GM12878 (cell line): Measurements from ENCODE around the gene BCR.
"Not testable (repeated sequence)": the region's sequence is repeated elsewhere in the genome, so short reads cannot be mapped to it uniquely, and the experiment has no call there.

ENCODE experiments used
- CEBPB ChIP-seq, 2 experiments: fragments of 150-350 bp in 1 of 2; IDR thresholded peaks; 2 replicates each; pipeline ENCODE4 v1.6.1; 2012 to 2014; ENCODE audit warnings: low read depth in 2 of 2, low read length in 2 of 2, borderline replicate concordance in 1 of 2, inconsistent platforms in 1 of 2
- EZH2 ChIP-seq: IDR thresholded peaks from 2 replicates; pipeline ENCODE4 v1.6.1; 2012; ENCODE audit warnings: low read depth, mild to moderate bottlenecking, control low read depth, inconsistent platforms, low read length, borderline replicate concordance; ENCODE audit not compliant: control insufficient read depth
- JUNB ChIP-seq: IDR thresholded peaks from 2 replicates; pipeline ENCODE4 v1.6.1; 2016; ENCODE audit warnings: antibody characterized with exemption, mild to moderate bottlenecking
- KLF5 ChIP-seq: fragments of 450-650 bp; IDR thresholded peaks from 2 replicates; pipeline ENCODE4 v1.6.1; 2014; ENCODE audit warnings: mild to moderate bottlenecking; ENCODE audit not compliant: partially characterized antibody
- MTA3 ChIP-seq: IDR thresholded peaks from 2 replicates; pipeline ENCODE4 v1.6.1; 2012; ENCODE audit warnings: low read length, inconsistent platforms, borderline replicate concordance
- MYB ChIP-seq: fragments of 150-350 bp; IDR thresholded peaks from 2 replicates; pipeline ENCODE4 v1.6.1; 2014; ENCODE audit warnings: mild to moderate bottlenecking, low read depth, low read length, borderline replicate concordance
- NFYB ChIP-seq: IDR thresholded peaks from 2 replicates; pipeline ENCODE4 v1.6.1; 2011; ENCODE audit warnings: low read depth, mild to moderate bottlenecking, low read length, improper control_type of control experiment, moderate library complexity; ENCODE audit not compliant: insufficient read depth
- NR2C1 ChIP-seq: fragments of 450-650 bp; IDR thresholded peaks from 2 replicates; pipeline ENCODE4 v1.6.1; 2017; ENCODE audit warnings: antibody characterized with exemption, mild to moderate bottlenecking, moderate library complexity
- POLR2A ChIP-seq: IDR thresholded peaks from 2 replicates; pipeline ENCODE4 v1.6.1; 2011; ENCODE audit warnings: low read depth, mild to moderate bottlenecking, low read length
- SP1 ChIP-seq: IDR thresholded peaks from one replicate; pipeline ENCODE4 v1.6.1; 2011; ENCODE audit warnings: low read depth, low read length
- TCF3 ChIP-seq: IDR thresholded peaks from 2 replicates; pipeline ENCODE4 v1.6.1; 2012; ENCODE audit warnings: low read depth, mild to moderate bottlenecking, low read length, borderline replicate concordance; ENCODE audit not compliant: insufficient read depth
- ZNF274 ChIP-seq: IDR thresholded peaks from one replicate; pipeline ENCODE4 v1.8.0; 2011; ENCODE audit not compliant: insufficient read length, insufficient read depth
- TF ChIP-seq, protein P1 (sequence below), 3 experiments: IDR thresholded peaks in 2 of 3; conservative IDR thresholded peaks in 1 of 3; 2 replicates each; pipeline ENCODE4 v1.5.1; 2011; ENCODE audit warnings: low read depth in 3 of 3, low read length in 3 of 3, mild to moderate bottlenecking in 3 of 3, control low read depth in 2 of 3, moderate library complexity in 2 of 3, inconsistent platforms in 1 of 3, mixed read lengths in 1 of 3; ENCODE audit not compliant: control insufficient read depth in 2 of 3, insufficient read depth in 1 of 3; ENCODE audit errors: extremely low read depth in 1 of 3

- not testable (repeated sequence) for TF ChIP-seq POLR2A; CEBPB (IDR thresholded peaks at IDR 0.05; ENCODE audit: borderline replicate concordance in 1 of 2, low read depth in 2 of 2, low read length in 2 of 2); MYB; SP1; KLF5; NFYB; EZH2; ZNF274; TCF3; NR2C1; JUNB; MTA3
- TF ChIP-seq, protein P1, sequence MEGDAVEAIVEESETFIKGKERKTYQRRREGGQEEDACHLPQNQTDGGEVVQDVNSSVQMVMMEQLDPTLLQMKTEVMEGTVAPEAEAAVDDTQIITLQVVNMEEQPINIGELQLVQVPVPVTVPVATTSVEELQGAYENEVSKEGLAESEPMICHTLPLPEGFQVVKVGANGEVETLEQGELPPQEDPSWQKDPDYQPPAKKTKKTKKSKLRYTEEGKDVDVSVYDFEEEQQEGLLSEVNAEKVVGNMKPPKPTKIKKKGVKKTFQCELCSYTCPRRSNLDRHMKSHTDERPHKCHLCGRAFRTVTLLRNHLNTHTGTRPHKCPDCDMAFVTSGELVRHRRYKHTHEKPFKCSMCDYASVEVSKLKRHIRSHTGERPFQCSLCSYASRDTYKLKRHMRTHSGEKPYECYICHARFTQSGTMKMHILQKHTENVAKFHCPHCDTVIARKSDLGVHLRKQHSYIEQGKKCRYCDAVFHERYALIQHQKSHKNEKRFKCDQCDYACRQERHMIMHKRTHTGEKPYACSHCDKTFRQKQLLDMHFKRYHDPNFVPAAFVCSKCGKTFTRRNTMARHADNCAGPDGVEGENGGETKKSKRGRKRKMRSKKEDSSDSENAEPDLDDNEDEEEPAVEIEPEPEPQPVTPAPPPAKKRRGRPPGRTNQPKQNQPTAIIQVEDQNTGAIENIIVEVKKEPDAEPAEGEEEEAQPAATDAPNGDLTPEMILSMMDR (IDR thresholded peaks at IDR 0.05 in 2 of 3, conservative IDR thresholded peaks at IDR 0.05 in 1 of 3; ENCODE audit: control insufficient read depth in 2 of 3, extremely low read depth in 1 of 3, insufficient read depth in 1 of 3, low read depth in 3 of 3, low read length in 3 of 3): not testable (repeated sequence)
Measured at GRCh38 chr22:23322497-23323080, 142.3 kb downstream of the BCR start.
